HG03039 (cell line): ENCODE measurements around the gene TJP1.
"Not testable (repeated sequence)": the region's sequence is repeated elsewhere in the genome, so short reads cannot be mapped to it uniquely, and the experiment has no call there.

ENCODE experiments used
- ATAC-seq: cut with Tn5 transposase; IDR thresholded peaks from one replicate; pipeline ENCODE4 v1.9.1; 2021; ENCODE audit warnings: mild to moderate bottlenecking, moderate library complexity; ENCODE audit not compliant: unreplicated experiment

TJP1 gene

DNA sequence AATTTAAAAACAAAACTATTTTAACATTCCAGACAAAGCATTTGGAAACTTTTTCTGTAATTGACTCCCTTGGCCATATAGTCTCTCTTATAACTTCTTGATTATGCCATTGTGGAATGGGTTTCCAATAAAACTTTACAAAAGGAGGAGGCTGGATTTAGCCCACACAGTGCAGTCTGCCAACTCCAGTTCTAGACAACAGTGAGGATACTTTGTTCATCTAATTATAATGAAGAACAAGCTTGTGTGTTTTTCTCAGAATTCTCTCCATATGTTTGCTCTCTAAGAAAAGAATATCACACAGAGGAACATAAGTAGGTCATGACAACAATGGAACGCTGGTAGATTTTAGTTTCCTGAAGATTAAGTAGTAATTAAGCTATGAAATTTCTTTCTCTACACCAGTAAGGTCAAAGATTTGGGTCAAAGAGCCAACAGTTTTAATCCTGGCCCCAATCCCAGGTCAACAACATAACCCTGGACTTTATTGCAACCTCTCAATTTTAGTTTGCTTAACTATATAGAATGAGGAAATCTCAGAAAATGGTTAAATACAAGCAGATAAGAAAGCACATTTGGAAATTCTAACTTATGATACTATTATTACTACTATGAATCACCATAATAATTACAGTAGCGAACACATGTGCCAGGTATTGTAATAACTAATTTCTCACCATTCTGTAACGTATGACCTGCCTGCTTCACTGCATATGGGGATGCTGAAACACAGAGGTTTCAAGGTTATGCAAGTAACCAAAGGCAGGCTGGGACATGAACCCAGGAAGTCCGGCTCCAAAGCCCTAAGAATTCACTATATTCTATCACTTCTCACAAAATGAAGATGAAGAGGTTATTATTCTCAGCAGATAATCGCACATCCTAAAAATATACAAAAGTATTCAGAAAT is 65.7 kb downstream of the TJP1 start:
- ATAC-seq, result no peak

DNA sequence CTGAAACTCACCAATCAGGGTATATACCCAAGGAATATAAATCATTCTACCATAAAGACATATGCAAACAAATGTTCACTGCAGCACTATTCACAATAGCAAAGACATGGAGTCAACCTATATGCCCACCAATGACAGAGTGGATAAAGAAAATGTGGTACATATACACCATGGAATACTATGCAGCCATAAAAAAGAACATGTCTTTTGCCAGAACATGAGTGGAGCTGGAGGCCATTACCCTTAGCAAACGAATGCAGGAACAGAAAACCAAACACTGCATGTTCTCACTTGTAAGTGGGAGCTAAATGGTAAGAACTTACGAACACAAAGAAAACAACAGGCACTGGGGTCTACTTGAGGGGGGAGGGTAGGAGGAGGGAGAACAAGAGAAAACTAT is 68.3 kb downstream of the TJP1 start:
- not testable (repeated sequence) for ATAC-seq

DNA sequence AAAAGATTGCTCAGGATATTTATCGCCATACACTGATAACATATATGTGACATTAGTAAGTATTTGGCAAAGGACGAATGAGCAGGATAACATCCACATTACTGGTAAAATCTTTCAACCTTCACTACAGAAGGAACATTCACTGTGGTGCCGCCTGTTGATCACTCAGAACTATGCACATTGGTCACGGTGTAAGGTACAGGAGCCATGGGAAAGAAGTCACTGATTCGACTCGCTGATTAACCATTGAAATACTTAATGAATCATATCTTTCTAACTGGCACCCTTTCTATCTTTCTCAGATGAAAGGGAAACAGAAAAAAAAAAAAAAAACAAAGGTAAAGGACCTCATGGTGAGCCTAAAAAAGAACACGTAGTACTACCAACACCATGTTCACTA is 68.8 kb downstream of the TJP1 start:
- ATAC-seq, result no peak

DNA sequence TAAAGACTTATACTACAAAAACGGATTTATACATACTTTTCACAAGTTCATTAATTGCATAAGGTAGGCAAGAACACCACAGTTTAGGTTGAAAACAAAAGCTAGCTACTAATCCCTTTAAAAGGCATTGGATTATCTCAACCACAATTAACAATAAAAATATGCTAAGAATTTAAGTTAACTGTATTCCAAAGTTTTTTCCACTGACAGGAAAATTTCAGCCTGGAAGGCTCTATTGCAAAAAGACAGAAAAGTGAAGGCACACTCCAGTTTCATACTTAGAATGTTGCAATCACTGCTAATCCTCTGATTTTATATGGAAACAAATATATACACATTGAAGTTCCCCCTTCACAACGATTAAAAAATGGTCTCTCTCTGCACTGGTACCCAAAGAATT is 71.5 kb downstream of the TJP1 start:
- no peak for ATAC-seq

DNA sequence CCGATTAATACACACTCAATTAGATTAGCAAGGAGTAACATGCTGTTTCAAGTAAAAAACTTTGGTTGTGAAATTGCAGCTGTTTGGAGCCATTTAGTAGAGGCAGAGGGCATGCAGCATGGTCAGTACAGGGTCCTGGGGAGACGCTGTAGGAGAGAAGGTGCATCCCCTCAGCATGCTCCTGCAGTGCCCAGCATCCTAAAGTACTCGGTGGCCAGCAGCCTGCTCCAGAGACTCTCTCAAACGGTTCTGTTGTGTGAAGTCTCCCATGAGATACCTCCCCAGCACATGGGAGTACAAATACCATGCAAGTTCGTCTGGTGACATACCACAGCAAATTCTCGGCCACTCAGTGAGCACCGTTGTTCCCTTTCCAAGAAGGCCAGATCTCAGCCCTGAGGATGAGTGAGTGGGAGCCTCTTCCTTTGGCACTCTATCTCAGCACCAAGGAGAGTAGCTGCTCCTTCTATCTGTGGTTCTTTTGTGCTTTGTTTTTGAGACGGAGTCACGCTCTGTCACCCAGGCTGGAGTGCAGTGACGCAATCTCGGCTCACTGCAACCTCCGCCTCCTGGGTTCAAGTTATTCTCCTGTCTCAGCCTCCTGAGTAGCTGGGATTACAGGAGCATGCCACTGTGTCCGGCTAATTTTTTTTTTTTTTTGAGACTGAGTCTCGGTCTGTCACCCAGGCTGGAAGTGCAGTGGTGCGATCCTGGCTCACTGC is 72.7 kb downstream of the TJP1 start:
- no peak for ATAC-seq

DNA sequence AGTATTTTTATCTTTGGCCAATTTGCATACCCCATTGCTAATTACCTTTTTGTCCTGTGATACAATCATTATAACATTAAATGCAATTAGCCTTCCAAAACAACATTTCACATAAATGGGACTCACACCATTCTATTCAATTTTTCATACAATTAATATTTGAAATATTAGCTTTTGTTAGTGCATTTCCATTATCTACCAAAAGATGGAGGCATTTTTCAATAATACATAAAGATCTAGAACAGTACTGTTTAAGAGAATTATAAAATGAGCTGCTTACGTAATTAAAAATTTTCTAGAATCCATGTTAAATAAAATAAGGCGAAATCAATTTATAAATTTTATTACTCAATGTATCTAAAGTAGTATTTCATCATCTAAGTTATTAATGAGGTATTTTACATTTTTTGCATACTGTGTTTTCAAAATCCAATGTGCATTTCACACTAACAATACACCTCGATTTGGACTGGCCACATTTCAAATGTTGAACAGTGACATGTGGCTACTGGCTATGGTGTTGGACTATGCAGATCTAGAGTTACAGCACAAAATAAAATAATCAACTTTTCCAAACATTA is 74.3 kb downstream of the TJP1 start:
- no peak for ATAC-seq

DNA sequence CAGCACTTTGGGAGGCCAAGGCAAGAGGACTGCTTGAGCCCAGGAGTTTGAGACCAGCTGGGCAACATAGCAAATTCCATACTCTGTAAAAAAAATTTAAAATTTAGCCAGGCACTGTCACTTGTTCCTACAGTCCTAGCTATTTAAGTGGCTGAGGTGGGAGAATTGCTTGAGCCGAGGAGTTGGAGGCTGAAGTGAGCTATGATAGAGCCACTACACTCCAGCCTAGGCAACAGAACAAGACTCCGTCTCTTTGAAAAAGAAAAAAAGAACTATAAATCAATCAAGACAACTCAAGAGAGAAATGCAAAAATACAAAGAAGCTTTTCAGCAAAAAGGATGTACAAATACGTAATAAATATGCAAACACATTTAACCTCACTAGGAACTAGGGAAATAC is 78.8 kb downstream of the TJP1 start:
- ATAC-seq, result no peak

DNA sequence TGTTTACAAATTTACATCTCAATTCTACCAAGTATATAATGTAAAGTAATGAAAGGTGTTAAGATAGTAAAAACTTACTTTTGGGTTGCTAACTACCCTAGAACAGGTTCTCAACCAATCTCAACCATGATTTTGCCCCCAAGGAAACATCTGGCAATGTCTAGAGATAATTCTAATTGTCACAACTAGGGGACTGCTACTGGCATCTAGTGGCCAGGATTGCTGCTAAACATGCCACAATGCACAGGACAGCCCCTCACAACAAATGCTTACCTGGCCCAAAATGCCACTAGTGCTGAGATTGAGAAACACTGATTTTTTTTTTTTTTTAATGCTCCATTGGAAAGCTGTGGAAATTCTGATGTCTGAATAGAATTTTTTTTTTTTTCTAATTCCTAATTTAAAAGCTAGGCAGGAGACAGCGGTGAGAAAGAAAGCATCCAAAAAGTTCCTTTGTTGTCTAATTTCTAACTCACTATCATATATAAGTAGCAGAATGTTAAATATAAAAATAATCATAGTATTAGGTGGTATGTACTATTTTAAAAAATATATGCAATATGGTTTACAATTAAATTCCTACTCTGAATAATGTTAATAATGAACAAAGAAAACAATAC is 81.5 kb downstream of the TJP1 start:
- no peak for ATAC-seq

DNA sequence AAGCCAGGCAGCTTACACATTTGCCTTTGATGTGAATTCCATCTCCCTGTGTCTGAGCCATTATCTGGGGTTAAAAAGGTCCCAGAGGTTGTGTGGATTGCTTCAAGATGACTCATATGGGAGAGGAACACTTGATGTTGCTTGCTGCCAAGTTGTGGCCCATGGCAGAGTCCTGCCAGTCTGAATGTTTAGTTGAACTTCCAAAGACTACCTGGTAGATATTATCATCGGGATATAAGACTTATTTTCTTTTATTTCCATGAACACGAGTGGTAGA is 85.6 kb downstream of the TJP1 start:
- ATAC-seq, result no peak

DNA sequence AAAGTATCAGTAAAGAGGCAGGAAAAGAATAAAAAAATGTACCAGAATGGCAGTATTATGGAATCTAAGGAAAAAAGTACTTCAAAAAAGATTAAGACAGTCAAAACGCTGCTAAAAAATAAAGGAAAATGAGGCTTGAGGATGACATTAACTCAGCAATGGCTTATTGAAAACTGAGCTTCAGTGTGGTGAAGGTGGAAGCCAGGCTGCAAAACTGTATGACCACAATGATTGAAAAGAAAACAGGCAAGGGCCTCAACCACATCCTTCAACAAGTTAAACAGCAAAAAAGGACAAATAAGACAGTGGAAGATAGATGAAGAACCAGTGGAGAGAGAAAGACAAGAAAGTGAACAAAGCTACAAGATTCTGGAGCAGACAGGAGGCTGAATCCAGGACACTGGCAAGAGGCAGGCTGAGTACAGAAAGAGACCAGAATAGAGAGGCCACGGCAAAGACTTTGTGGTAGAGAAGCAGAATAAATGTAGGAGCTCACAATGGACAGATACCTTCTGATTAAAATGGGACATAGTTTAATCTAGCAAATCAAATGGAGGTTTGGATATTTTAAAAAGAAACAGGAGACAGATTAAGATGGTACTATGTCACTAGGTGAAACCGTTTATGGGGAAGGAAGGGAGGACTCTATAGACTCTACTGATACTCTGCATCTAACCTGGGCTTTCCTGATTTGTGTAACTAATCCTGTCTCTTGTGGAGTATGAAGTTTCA is 86.1 kb downstream of the TJP1 start:
- ATAC-seq, result no peak

DNA sequence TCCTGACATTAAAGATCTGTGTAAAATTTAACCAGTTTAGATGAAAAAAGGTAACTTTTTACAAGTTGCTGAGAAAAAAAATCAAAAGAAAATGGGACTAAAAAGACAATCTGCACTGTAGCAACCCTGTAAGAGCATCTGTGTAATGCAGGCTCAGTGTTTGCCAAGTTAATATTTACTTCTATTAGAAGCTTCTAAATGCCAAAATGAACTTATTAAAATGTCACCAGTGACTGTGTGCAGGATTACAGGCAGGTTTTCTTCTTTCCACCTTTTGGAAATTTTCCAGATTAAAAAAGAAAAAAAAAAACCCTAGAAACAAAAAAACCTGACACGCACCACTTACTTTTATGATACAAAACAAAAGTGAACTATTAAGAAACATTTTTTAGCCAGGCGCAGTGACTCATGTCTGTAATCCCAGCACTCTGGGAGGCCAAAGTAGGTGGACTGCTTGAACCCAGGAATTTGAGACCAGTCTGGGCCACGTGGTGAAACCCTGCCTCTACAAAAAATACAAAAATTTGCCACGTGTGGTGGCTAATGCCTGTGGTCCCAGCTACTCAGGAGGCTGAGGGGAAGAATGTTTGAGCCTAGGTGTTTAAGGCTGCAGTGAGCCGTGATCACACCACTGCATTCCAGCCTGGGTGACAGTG is 87.2 kb downstream of the TJP1 start:
- no peak for ATAC-seq

DNA sequence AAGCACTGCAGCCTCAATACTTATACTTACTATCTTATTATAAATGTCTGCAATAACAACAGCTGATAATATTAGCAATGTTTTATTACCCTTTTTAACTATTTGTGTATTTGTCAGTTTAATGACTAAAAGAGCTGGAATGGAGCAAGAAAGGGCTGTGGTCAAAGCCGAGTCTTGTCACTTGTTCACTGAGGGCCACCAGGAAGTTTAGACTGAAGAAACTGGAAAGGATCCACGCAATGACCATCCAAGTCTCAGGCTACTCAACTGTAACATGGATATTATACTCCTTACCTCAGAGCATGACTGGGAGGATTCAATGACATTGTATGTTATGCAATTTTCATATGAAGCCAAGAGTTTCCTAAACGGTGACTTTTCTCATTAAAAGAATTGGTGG is 90.4 kb downstream of the TJP1 start:
- no peak for ATAC-seq

DNA sequence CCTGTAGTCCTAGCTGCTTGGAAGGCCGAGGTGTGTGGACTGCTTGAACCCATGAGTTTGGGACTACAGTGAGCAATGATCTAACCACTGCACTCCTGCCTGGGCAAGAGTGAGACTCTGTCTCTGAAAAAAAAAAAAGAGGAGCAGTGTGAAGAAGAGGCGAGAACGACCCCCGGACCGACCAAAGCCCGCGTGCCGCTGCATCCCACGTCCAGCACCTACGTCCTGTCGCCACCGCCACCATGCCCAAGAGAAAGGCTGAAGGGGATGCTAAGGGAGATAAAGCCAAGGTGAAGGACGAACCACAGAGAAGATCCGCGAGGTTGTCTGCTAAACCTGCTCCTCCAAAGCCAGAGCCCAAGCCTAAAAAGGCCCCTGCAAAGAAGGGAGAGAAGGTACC is 91.8 kb downstream of the TJP1 start:
- not testable (repeated sequence) for ATAC-seq

DNA sequence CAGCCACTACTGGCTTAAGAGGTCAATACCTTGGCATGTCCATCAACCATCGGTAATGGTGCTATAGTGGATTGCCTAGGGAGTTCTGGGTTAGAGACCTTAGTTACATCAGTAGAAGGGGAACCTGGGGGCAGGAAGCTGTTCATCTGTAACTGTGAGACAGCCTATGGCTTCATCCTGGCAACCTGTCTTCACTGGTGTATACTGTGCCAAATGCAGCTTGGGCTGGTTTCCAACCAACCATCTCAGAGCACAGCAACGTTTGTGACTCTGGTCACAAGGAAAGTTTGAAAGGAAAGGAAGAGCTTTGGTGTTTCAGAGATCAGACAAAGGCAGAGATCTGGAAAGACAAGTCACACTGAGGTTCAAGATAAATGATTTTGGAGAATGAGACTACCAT is 93.8 kb downstream of the TJP1 start:
- no peak for ATAC-seq

DNA sequence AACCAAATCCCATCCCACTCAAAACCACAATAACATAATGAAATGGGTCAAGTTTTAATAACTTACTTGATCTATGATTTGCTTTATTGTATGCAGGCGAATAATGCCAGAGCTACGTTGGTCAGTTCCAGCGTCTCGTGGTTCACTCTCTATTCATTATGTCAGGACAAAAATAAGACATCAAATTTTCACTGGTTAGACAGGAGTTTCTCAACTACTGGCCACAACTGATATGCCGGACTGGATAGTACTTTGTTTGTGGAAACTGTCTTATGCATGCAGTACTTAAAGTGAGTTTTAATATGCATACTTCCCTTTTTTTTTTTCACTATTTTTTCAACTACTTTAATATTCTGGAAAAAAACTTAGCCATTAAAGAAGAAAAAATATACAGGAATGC is 94.4 kb downstream of the TJP1 start:
- ATAC-seq, result no peak

DNA sequence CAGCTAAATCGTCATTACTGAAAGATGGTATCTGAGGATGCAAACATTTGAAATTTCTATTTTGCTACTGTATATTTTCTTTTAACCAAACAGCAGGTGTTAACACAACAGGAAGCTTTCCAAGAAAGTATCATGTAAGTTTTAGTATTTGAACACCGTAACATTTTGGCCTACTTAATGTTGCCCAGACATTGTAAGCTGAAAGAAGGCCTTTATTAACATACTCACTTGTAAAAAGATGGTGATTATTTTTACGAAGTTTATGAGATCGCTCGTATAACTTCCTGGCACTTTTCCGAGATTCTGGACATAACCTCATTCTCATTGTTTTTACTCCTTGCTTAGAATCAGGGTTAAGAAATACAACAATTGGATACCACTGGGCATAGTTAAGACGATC is 95.7 kb downstream of the TJP1 start:
- no peak for ATAC-seq

DNA sequence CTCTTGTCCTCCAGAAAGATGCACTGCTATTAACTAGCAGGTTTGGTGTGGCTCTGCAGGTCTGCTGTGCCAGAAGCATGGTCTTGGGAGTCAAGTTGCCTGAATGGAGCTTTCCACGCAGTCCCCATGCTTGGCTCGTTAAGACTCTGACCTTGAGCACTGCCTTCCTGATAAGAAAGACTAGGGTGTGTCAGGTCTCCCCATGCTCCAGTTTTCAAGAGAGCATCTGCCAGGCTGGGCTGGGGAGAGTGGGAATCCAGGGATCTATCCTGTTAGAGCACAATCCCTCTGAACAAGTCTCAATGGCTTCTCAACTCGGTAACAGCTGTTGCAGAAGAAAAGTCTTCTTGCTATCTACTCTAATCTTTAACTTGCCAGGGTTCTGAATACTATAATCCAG is 98.2 kb downstream of the TJP1 start:
- no peak for ATAC-seq

DNA sequence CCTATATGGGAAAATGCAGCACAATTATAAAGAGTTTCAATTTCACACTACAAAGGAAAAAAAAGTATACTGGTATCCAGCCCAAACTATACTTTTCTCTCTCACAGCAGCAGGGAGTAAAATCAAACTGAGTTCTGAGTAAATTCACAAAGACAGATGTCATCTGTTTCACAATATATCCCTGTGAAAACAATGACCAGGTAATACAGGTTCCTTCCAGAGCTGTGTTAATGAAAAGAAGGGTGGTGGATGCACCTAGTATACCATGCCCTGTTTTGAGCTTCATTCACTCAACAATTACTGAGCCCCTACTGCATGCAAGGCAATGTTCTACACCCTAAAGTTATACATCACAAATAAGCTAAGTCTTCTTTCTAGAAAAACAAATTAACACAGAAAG is 108.5 kb downstream of the TJP1 start:
- ATAC-seq, result no peak

DNA sequence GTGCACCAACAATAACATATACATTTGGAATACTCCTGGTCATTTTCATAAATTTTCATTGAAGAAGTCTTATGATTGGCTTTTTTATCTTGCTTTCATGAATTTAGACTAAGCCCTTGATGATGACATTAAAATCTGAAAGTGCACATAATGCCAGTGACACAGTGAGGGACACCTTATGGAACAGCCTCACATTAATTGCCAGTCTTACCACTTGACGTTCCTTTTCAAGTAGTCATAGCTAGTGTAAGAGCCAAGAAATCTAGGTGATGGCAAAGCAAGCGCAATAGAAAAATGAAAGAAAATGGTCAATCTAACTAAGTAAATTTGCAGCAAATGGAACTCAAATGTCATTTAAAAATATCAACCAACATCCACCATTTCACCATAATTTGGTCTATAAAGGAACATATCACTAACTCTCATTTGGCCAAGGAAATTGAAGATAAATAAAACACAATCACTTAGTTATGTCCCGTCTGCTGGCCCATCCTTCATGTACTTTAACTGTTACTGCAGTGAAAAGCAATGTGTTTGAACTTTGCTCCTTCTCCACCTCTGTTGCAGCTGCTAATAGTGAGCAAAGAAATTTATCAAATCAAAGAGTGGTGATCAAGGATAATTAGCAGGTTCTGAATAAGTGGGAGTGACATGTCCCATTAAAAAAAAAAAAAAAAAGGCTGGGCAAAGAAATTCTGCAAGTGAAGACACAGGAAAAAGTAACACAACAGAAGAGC is 110.0 kb downstream of the TJP1 start:
- no peak for ATAC-seq

DNA sequence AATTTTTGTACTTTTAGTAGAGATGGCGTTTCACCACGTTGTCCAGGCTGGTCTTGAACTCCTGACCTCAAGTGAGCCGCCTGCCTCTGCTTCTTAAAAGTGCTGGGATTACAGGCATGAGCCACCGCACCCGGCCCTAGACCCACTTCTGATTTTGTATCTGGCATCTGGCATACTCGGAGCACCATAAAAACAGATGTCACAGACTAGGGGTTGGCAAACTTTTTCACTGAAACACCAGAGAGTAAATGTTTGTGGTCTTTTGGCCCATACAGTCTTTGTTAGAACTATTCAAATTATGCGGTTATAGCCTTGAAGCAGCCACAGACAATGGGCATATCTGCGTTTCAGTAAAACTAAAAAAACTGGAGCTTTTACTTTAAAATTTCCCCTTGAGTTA is 110.7 kb downstream of the TJP1 start:
- no peak for ATAC-seq
